Measurements from ENCODE around the gene CDH22. TPM values are rescaled to one million over a fixed set of nuclear protein-coding genes. Genes with fewer than 3 reads are reported as not detected.

The CDH22 gene
- total and polyA plus RNA-seq, 9 of the 15 experiments (the other 6 are each of a cell fraction or from before 2014, with no cell fraction given), result 0.07 to 0.08 TPM; not detected in 7

- TF ChIP-seq SRSF3 (IDR thresholded peaks at IDR 0.05; ENCODE audit: insufficient read depth, low read length), result no peak
- no peak for TF ChIP-seq NCOA4 (IDR thresholded peaks at IDR 0.05; ENCODE audit: partially characterized antibody)
- peak; percentile 31; the same call in 1 of the 2 replicates for TF ChIP-seq RBFOX2 (IDR thresholded peaks at IDR 0.05; ENCODE audit: low read depth, low read length)
- no peak for TF ChIP-seq TBP (optimal IDR thresholded peaks at IDR 0.05; ENCODE audit: low read depth, low read length)
- TF ChIP-seq MAFK (IDR thresholded peaks at IDR 0.05; ENCODE audit: low read length), result no peak
- TF ChIP-seq KLF1 (tag; IDR thresholded peaks at IDR 0.05), result no peak
- no peak for TF ChIP-seq ZNF184 (CRISPR knock-in tag; IDR thresholded peaks at IDR 0.05)
- peak; percentile 69 for TF ChIP-seq ZBTB40 (IDR thresholded peaks at IDR 0.05)
- TF ChIP-seq ZBTB40 (CRISPR knock-in tag; IDR thresholded peaks at IDR 0.05), result no peak
- TF ChIP-seq POLR3G (IDR thresholded peaks at IDR 0.05; ENCODE audit: extremely low read depth, insufficient read length, insufficient replicate concordance), result no peak
Observed at GRCh38 chr20:46312075-46312944, 4.0 kb upstream of the CDH22 start (continued).
